ENCODE measurements around the gene ETV1. TPM values are rescaled to one million over a fixed set of nuclear protein-coding genes. Genes with fewer than 3 reads are reported as not detected.

The ETV1 gene
- total and polyA plus RNA-seq, 9 of the 15 experiments (the other 6 are each of a cell fraction or from before 2014, with no cell fraction given) = 7.2 to 27.4 (median 14.0) TPM

DNA sequence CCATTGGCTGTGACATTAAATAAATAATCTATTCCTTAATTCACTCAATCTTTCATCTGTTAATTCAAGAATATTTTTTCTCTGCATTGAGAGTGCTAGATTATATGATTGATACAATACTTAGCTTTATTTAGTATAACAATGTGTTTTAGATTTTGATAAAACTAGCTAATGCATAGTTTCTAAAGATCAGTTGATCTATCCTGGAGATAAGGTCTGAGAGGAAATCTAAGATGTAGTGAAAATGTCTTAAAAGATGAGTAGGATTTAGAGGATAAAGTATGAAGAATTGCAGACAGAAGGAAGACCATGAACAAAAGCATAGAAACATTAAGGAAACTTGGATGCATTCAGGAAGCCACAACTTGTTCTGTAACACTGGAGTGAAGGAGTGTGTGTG is 110.3 kb downstream of the ETV1 start (continued):
- TF ChIP-seq, protein P1, sequence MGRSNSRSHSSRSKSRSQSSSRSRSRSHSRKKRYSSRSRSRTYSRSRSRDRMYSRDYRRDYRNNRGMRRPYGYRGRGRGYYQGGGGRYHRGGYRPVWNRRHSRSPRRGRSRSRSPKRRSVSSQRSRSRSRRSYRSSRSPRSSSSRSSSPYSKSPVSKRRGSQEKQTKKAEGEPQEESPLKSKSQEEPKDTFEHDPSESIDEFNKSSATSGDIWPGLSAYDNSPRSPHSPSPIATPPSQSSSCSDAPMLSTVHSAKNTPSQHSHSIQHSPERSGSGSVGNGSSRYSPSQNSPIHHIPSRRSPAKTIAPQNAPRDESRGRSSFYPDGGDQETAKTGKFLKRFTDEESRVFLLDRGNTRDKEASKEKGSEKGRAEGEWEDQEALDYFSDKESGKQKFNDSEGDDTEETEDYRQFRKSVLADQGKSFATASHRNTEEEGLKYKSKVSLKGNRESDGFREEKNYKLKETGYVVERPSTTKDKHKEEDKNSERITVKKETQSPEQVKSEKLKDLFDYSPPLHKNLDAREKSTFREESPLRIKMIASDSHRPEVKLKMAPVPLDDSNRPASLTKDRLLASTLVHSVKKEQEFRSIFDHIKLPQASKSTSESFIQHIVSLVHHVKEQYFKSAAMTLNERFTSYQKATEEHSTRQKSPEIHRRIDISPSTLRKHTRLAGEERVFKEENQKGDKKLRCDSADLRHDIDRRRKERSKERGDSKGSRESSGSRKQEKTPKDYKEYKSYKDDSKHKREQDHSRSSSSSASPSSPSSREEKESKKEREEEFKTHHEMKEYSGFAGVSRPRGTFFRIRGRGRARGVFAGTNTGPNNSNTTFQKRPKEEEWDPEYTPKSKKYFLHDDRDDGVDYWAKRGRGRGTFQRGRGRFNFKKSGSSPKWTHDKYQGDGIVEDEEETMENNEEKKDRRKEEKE (IDR thresholded peaks at IDR 0.05; ENCODE audit: borderline replicate concordance in 1 of 2, control insufficient read depth in 1 of 2, low read depth in 2 of 2, low read length in 1 of 2) = no peak
- TF ChIP-seq ZNF324 (CRISPR knock-in tag; IDR thresholded peaks at IDR 0.05) (no peak), POLR3G (IDR thresholded peaks at IDR 0.05; ENCODE audit: extremely low read depth, insufficient read length, insufficient replicate concordance) (no peak), NR2F6 (CRISPR knock-in tag; IDR thresholded peaks at IDR 0.05) (no peak)
- TF ChIP-seq, protein P2, sequence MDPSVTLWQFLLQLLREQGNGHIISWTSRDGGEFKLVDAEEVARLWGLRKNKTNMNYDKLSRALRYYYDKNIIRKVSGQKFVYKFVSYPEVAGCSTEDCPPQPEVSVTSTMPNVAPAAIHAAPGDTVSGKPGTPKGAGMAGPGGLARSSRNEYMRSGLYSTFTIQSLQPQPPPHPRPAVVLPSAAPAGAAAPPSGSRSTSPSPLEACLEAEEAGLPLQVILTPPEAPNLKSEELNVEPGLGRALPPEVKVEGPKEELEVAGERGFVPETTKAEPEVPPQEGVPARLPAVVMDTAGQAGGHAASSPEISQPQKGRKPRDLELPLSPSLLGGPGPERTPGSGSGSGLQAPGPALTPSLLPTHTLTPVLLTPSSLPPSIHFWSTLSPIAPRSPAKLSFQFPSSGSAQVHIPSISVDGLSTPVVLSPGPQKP (CRISPR knock-in tag; IDR thresholded peaks at IDR 0.05) = no peak
- TF ChIP-seq, protein P3, sequence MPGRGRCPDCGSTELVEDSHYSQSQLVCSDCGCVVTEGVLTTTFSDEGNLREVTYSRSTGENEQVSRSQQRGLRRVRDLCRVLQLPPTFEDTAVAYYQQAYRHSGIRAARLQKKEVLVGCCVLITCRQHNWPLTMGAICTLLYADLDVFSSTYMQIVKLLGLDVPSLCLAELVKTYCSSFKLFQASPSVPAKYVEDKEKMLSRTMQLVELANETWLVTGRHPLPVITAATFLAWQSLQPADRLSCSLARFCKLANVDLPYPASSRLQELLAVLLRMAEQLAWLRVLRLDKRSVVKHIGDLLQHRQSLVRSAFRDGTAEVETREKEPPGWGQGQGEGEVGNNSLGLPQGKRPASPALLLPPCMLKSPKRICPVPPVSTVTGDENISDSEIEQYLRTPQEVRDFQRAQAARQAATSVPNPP (IDR thresholded peaks at IDR 0.05; ENCODE audit: borderline replicate concordance, insufficient read depth, insufficient read length) = no peak
